HG03103 (cell line): ENCODE measurements around the gene PAN3.
"Not testable (repeated sequence)": the region's sequence is repeated elsewhere in the genome, so short reads cannot be mapped to it uniquely, and the experiment has no call there.

ENCODE experiments used
- ATAC-seq: cut with Tn5 transposase; IDR thresholded peaks from one replicate; pipeline ENCODE4 v1.9.1; 2021; ENCODE audit warnings: low read depth; ENCODE audit not compliant: unreplicated experiment

Gene PAN3

GRCh38 chr13:28131646-28132045 lies 6.7 kb upstream of the PAN3 start:
- ATAC-seq: no peak

- no peak for ATAC-seq
Observed at GRCh38 chr13:28136916-28137315, 1.4 kb upstream of the PAN3 start.

GRCh38 chr13:28137596-28137995 lies 749 bp upstream of the PAN3 start:
- peak; percentile 2 for ATAC-seq

- ATAC-seq: peak; percentile 41
Observed at GRCh38 chr13:28138756-28139470, 568 bp downstream of the PAN3 start.

- ATAC-seq: no peak
Observed at GRCh38 chr13:28140433-28141125, 2.2 kb downstream of the PAN3 start.

GRCh38 chr13:28141542-28141941 lies 3.2 kb downstream of the PAN3 start:
- not testable (repeated sequence) for ATAC-seq

GRCh38 chr13:28145049-28145448 lies 6.7 kb downstream of the PAN3 start:
- no peak for ATAC-seq

- no peak for ATAC-seq
Observed at GRCh38 chr13:28147495-28147894, 9.2 kb downstream of the PAN3 start.

GRCh38 chr13:28159057-28159456 lies 20.7 kb downstream of the PAN3 start:
- ATAC-seq: no peak

GRCh38 chr13:28161370-28161769 lies 23.0 kb downstream of the PAN3 start:
- ATAC-seq: no peak

GRCh38 chr13:28163587-28163986 lies 25.2 kb downstream of the PAN3 start:
- no peak for ATAC-seq

- ATAC-seq: no peak
Observed at GRCh38 chr13:28166257-28166656, 27.9 kb downstream of the PAN3 start.

- no peak for ATAC-seq
Observed at GRCh38 chr13:28171266-28171665, 32.9 kb downstream of the PAN3 start.

- no peak for ATAC-seq
Observed at GRCh38 chr13:28172947-28173346, 34.6 kb downstream of the PAN3 start.

- no peak for ATAC-seq
Observed at GRCh38 chr13:28173793-28174192, 35.4 kb downstream of the PAN3 start.

GRCh38 chr13:28177327-28177726 lies 39.0 kb downstream of the PAN3 start:
- ATAC-seq: no peak

- ATAC-seq: no peak
Observed at GRCh38 chr13:28177877-28178276, 39.5 kb downstream of the PAN3 start.

GRCh38 chr13:28179974-28180373 lies 41.6 kb downstream of the PAN3 start:
- no peak for ATAC-seq

GRCh38 chr13:28181413-28181812 lies 43.1 kb downstream of the PAN3 start:
- ATAC-seq: no peak

GRCh38 chr13:28185256-28185655 lies 46.9 kb downstream of the PAN3 start:
- ATAC-seq: no peak

- no peak for ATAC-seq
Observed at GRCh38 chr13:28199089-28199488, 60.7 kb downstream of the PAN3 start.

GRCh38 chr13:28204043-28204442 lies 65.7 kb downstream of the PAN3 start:
- no peak for ATAC-seq
